Eye (tissue), 1 donor: Measurements from ENCODE around the gene RAD18.

Experiments used
- DNase-seq: peaks from one replicate; pipeline ENCODE4 v3.0.0-alpha.2; 2015

RAD18 gene

DNA sequence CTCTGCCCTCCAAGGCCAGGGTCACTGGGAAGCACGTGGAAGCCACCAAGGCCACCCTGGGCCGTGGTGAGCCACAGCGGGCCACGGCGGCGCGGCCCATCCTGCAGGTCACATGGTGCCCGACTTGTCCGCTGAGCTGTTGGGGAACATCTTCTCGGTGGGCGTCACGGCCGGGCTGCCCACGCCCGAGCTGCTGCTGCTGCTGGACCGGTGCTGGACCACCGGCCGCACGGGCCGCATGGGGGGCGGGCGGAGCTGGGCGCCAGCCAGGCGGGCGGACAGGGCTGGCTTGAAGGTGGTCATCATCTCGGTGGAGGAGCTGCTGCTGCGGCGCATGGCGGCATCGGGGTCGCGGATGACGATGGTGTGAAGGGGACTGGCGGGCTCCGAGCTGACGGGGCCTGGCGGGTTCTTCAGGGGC lies 22.1 kb upstream of the RAD18 start:
- no peak for DNase-seq

DNA sequence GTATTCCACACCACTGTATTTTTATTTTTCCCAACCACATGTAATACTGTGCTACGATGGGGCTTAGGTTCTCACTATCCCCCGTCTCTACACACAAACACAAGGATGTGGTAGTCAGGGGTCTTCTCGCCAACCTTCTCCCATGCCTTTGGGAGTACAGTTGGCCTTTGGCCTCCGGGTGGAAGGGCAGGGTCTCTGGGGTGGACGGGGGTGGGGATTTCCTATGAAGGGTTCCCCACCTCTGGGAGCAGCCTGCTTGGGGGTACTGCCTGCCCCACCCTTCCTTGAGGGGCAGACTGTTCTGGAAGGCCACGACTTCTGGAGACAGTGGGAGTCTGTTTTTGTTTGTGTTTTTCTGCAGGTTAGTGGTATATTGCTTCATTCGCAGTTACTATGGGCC lies 21.3 kb upstream of the RAD18 start:
- DNase-seq = no peak

DNA sequence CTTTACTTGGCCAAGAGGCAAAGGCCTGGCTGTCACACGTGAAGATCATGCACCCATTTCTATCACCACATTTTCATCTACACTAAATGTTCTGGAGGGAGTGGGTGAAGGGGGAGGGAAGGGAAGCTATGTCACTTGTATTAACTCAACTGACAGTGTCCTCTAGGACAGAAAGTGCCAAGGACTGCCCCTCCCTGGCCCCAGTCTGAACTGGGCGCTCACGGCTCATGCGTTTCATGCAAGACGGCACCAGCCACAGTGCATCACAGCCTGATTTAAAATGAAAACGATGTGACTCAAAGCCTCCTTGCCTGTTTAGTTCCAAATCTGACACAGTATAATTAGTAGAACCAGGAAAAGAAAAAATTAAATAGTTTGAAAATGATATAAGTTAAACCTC lies 20.8 kb upstream of the RAD18 start:
- DNase-seq = no peak

DNA sequence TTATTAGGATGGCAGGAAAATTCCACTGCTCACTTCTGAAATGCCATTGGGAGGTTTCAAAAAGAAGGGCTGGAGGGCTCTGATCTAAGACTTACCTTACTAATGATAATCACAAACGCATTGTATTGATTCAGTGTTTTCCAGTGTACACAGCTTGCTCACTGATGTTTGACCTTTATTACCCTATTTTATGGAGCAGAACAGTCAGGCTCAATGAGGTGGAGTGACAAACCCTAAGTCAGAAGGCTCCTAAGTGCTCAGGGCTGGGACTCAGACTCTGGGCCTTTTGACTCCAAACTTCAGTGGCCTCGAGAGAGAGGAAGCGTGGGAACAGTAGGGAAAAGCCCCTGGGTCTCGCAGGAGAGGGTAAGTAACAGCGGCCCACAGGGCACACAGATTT lies 20.3 kb upstream of the RAD18 start:
- DNase-seq = no peak

DNA sequence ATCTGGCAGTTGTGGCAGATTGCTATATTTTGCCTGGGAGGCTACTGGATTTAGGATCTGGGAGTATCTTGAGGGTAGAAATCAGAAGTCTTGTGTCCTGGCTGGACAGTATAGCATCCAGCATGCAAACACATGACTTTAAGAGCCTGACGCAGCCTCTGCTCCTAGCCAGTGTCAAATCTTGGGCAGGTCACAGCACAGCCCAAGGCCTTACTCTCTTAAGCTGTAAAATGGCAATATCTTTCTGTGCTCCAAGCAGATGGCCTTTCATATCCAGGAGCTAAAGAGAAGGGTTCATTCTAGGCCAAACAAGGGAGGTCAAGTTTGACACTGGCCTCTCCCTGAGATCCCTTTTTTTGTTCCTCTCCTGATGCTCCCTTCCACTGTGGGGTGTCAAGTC lies 19.8 kb upstream of the RAD18 start:
- DNase-seq = no peak

DNA sequence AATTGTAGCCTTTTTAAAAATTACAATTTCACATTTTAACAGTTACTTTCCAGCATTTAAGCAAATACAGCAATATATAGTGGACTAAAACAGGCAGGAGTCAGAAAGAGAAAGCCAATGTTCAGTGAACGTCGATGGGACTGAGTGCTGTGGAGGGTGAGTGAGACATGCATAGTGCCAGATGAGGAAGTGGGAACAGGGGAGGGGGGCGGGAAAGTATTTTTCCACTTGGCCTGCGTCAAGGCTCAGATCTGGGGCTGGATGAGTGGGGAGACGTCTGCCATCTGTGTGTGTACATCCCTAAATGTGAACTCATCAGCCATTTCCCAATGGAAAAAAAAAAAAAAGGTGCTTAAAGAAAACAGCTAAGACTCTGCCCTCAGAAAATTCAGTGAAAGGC lies 19.2 kb upstream of the RAD18 start:
- DNase-seq = no peak

DNA sequence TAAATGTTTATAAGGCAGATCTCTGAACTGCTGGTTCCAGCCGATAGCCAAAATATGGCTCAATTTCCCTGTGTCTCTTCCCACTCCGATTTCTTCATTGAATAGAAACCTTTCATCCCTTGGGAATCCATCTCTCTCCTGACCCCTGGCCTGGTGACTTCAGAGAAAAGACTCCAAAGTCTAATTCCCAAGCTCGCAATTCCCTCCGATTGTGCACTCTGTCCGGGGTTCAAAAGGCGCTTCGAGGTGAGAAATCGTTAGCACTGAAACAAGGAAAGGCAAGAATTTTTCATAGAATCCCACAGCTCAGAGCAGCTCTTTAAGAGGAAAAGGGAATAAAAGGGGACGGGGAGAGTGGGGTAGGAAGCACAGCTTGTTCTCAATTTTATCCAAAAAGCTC lies 18.4 kb upstream of the RAD18 start:
- no peak for DNase-seq

DNA sequence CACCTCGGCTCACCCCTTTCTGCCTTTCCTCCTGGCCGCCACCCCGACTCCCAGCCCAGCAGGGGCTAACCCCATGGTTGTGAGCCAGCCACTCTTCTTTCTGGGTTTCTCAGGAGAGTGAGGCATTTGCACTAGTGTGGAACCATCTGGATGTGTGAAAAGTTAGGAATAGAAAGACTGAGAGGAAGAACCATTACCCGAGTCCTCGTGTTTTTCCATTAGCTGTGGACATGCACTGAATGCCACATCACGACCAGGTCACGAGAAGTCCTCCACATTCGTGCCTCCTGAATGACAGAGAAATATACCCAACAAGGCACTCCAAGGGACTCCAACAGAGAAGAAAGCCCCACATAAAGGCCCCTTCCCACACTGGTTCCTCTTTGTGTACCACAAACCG lies 18.0 kb upstream of the RAD18 start:
- DNase-seq = no peak

DNA sequence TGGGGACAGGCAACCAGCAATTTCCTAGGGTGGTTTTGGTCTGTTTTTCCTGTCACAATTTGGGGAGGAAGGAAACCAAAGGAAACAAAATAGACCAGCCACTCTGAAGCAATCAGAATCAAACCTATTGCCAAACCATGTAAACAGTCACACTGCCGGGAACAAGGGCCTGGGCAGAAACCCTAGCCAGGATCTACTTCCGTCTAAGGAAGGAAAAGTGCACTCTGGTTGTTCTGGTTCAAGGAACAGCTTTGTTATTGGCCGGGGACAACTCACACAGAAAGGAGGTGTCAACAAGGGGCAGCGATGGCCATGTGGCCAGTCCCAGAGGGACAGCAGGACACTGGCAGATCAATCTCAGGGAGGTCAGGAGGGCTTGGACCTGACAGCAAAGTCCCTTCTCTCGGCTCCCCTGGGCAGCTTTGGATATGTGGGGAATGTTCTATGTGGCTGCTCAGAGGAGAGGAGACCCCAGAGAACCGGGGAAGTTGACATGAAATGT lies 17.5 kb upstream of the RAD18 start:
- DNase-seq = no peak

DNA sequence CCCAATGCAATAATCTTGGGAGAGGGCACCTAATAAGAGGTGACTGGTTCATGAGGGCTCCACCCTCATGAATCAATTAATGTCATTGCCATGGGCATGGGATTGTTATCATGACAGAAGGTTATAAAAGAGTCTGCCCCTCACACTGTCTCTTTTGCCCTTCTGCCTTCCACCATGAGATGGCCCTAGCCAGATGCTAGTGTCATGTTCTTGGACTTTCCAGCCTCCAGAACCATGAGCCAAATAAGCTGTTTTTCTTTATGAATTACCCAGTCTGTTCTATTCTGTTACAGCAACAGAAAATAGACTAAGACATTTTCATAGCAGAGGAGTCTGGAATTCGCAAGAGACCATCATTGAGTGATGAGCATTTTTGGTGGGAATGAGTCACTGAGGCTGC lies 16.0 kb upstream of the RAD18 start:
- no peak for DNase-seq

DNA sequence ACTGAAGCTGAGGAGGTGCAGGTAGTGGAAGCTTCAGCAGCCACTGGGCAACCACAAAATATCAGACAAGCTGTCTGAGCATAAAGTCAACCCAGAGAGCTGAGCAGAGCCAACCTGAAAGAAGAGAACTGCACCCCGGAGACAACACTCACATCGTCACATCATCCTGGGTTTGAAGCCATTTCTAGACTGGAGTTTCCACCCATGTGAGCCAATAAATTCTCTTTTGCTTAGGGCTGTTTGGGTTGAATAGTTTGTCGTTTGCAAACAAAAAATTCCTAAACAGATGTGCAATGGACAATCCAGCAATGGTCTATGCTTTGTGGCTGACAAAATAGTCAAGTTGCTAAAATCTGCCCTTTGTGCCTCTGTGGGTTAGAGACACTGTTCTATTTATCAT lies 15.3 kb upstream of the RAD18 start:
- no peak for DNase-seq

DNA sequence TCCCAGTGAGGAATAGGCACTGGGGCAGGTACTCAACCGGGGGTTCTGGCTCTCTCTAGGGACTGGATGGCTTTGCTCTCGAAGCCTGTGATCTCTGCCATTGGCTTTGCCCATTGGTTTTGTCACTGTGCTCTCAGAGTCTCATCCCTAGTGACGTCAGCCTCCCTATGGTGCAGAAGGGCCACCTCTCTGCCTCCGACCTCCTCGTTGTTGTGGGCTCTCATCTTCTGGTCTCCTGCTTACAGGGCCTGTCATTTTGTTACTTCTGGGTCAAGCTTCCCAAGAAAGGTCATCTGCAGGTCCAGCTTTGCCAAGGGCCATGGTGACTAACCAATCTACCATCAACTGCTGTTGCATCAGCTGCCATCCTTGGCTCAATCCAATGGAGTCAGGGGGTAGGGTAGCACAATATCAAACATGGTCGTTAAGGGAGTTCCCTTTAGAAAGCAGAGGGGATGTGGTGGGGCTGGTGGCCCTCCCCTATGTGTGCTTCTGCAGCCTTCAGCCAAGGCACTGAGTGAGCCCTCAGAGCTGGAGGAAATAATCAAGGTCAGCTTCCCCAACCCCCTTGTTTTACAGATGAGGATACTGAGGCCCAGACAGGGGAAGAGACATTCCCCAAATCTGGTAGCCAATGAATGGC lies 13.4 kb upstream of the RAD18 start:
- no peak for DNase-seq

DNA sequence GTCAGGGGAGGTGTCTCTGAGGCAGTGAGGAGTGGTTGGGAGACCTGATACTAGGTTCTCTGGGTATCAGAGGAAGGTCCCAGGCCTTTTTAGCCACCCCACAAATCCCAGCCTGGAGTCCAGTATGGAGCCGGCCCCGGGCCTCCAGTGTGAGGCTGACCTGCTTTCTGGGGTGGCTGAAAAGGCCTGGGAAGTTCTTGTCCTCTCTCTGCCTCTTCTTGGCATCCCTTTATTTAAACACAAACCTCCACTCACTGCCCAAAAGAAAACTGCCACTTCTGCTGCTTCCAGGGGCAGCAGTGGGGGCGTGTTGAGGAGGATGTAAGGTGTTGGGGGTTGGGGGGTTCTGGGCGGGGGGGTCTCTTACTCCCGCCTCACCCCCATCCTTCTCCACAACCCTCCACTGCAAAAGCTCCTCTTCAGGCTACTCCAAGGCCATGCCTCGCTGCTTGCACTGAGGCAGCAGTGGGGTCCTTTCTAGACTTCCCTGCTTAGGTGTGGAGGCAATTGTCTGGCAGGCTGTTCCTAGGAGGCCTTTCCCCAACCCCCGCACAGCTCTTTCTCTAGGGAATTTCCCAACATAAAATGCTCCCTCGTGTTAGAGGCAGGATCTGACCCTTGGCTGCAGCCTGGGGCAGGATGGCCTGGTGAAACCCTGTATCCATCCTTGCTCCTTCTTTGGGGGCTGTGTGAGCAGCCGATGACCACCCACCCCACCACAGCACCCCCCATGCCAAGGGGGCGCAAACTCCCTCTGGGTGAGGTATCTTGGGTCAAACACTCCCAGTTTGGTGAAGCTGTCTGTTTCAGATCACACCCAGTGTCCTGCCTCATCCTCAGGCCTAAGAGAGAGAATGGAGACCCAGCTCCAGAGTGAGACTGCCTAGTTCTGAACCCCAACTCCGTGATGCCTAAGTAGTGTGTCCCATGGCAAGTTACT lies 12.1 kb upstream of the RAD18 start:
- no peak for DNase-seq

DNA sequence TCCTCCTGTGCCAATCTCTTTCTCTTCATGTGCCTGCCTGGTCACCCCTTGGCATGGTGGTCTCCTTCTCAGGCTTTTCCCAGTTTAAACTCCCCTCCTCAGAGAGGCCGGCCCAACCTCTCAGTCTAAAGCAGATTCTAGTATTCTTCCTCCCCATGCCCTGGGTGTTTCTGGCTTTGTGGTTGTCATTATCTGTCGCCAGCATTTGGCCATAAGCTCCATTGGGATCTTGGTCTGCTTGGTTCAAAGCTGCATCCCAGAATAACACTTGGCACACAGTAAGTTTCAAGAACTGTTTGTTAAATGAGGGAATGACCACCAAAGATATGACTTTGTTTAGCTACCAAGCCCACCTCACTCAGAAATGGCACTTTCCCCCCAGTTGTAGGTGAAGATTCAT lies 11.2 kb upstream of the RAD18 start:
- no peak for DNase-seq

DNA sequence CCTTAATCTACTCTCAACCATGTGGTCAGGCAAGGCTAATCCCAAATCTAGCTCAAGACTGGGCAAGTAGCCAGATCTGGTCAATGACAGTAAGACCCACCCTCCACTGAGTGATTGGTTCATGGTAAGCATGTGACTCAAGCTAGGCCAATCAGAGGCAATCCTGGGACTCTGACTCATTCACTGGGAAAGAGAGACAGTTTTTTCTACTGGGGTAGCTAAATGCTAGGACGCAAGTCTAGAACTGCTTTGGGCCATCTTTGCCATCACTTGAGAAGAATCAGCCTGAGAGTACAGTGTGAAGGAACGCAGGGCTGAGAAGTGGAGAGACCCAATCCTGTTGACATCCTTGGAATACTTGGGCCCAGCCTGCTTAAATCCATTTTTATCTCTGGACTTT lies 9.4 kb upstream of the RAD18 start:
- DNase-seq = no peak

DNA sequence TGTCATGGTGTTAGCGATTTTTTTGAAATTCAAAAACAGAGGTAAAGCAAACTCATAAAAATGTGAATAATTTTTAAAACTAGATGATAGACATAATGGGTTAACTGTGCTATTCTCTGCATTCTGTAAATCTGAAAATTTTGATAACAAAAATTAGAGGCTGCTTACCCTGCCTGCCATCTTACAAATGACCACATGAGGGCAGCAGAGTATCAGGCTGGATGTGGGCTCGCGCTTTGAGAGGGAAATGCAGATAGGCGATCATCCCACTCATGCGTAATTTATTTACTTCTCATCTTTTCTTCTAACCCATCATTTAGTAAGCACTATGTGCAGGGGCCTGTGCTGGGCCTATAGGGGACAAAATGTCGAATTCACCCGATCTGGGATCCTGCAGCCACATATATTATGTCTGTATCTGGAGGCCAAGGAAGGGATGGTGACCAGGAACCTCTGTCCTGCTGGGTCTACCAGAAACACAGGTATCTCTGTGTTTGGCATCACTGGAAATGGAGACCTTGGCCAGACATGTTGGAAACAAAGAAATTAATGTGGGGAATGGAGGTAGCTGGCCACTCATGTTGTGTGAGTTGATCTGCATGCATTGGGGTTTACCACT lies 7.8 kb upstream of the RAD18 start:
- peak; percentile 93 for DNase-seq

DNA sequence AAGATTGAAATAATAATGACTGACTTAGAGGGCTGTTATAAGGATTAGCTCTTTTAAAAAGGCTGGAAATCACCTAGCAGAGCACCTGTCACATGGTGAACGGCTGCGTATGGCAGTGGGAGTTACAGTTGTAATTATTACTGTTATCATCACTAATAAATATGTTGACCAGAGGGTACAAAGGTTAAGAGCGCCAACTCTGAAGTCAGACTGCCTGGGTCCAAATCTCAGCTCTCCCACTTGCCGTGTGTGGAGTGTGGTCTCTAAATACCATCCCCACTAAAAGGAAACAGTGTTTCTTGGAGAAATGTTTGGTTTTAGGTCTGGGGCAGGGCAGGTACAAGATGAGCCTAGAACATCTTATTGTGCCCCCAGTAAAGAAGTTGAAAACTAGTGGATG lies 6.0 kb upstream of the RAD18 start:
- no peak for DNase-seq

DNA sequence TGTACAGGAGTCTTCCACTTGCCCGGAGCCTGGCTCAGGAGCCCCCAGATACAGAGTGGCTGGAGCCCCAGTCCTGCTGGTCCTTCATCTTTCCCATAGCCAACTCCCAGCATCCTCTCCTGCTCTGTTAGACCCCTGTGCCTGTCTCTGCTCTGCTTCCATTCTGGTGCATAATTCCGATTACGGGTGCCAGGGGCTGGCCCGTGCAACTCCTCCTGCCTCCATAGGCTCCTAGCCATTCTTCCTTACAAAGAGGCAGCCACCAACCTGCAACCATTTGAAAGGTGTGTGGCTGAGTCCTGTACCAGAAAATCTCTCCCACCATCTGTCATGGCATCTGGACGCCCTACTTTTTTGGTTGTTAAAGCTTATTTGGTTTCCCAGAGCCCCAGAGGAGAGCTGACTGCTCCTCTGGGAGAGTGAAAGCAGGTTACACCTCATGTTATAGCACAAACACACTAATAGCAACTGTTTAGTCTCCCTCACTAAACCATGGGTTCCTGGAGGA lies 5.2 kb upstream of the RAD18 start:
- no peak for DNase-seq

DNA sequence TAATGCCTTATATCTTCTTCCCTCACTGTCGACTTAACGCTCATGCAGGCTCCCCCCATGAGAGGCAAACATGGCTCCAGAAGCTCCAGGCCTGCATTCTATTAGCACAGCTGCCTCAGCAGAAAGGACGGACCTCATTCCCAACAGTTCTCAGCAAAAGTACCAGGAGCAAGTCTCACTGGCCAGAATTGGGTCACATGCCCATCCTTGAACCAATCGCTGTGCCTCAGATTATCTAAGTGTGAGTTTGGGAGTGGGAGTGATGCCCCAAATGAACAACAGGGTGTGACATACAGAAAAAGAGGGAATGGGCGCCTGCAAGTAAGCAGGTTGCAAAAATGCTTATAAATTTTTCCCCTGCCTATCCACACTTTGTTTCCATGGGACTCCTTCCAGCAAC lies 4.3 kb upstream of the RAD18 start:
- no peak for DNase-seq

DNA sequence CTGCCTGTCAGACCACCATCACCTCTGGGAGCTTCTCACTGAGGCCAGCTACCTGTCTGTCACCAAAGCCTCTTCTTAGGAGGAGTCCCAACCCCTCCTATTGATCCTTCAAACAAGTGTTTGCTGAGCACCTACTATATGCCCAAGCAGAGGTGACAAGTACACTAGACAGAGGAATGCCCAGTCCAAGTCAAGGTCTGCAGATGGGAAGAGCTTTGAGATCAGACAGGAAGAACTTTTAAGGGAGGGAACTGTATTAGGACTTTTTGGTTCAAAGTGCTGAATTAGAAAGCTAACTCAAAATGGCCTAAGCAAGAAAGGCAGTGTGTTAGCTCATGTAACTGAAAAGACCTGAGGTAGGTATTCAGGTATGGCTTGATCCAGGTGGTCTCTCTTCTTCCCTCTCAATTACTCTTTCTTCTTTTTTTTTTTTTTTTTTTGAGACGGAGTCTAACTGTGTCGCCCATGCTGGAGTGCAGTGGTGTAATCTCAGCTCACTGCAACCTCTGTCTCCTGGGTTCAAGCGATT lies 3.6 kb upstream of the RAD18 start:
- DNase-seq = no peak

DNA sequence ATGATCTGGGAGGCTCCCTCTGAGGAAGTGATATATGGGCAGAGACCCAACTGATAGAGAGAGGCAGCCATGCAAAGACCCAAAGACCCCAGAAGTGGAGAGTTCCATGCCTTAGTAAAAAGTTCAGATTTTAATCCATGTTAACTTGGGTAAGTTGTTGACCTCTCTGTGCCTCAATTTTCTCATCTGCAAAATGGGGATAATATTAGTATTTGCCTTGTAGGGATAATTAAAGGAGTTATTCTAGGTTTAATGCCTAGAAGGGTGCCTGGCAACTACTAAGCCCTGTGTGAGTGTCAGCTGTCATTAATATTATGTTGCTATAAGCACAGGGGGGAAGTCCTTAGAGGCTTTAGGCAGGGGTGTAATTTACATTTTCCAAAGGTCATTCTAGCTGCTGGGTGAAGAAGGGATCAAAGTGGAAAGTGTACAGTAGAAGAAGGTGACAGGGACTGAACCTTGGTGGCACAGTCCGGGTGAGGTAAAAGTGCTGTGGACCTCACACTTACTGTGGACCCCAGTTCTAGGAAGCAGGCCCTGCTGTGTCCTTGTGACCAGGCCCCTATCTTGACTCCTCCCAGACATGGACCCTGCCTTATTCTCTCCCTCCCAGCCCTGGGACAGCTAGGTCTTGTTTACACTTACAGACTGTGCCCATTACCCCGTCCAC lies 3.0 kb upstream of the RAD18 start:
- DNase-seq = no peak

DNA sequence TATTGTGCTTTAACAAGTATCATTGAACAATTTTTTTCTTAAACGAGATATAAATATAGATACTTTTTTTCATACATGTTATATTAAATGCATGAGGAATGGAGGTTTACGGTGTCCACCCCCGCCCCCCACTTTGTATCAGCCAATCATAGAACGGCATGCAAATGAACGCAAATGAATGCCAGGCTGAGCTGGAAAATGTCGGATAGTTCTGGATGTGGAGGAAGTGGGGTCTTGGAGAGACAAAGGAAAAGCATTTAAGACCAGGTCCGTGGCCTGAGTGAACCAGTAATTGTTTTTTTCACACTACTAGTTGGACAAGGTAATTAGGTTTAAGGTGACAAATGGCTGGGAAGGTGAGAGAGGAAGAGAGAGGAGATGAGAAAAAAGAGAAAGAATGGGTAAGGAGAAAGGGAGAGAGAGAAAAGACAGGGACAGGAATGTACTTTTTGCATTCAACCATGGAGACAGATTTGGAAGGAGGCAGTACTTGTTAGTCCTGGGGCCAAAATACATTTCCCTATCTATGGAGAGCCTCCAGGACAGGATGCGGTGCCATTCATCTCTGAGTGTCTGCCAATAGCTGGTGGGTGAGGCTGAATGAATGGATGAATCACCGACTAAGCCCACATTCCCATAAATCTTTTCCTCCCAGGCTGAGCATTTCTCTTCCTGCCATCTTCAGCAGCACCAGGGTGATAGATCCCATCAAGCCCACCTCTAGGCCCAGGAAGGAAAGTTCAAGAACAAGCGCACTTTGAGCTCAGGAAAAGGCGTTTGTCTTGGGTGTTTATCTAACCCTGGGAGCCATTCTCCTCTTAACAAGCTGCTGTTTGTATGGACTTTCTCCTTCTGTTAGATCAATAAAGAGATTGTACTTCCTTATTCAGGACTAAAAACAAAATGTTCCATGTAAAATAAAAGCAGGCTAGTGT lies 1.4 kb upstream of the RAD18 start:
- DNase-seq = no peak
